ENCODE data around the gene CRIM1.

CRIM1 gene

GRCh38 chr2:36561237-36561944 is 205.8 kb downstream of the CRIM1 start:
- no peak for DNase-seq

GRCh38 chr2:36562240-36562639 is 206.7 kb downstream of the CRIM1 start:
- no peak for DNase-seq

GRCh38 chr2:36562973-36563532 is 207.5 kb downstream of the CRIM1 start:
- no peak for DNase-seq

- DNase-seq, result no peak
Measured at GRCh38 chr2:36564377-36564930, 208.9 kb downstream of the CRIM1 start.

- no peak for DNase-seq
Measured at GRCh38 chr2:36565712-36566111, 210.1 kb downstream of the CRIM1 start.

- DNase-seq, result no peak
Measured at GRCh38 chr2:36566887-36567286, 211.3 kb downstream of the CRIM1 start.

GRCh38 chr2:36567711-36568408 is 212.3 kb downstream of the CRIM1 start:
- no peak for DNase-seq

- no peak for DNase-seq
Measured at GRCh38 chr2:36568516-36569246, 213.1 kb downstream of the CRIM1 start.

- no peak for DNase-seq
Measured at GRCh38 chr2:36569267-36569856, 213.8 kb downstream of the CRIM1 start.

GRCh38 chr2:36570416-36570815 is 214.8 kb downstream of the CRIM1 start:
- DNase-seq, result no peak

GRCh38 chr2:36572054-36572718 is 216.6 kb downstream of the CRIM1 start:
- DNase-seq, result no peak

GRCh38 chr2:36572719-36573059 is 217.1 kb downstream of the CRIM1 start:
- DNase-seq, result no peak

GRCh38 chr2:36573165-36573564 is 217.6 kb downstream of the CRIM1 start:
- no peak for DNase-seq

- no peak for DNase-seq
Measured at GRCh38 chr2:36574560-36574959, 219.0 kb downstream of the CRIM1 start.

GRCh38 chr2:36577884-36578283 is 222.3 kb downstream of the CRIM1 start:
- no peak for DNase-seq

GRCh38 chr2:36578343-36579296 is 223.0 kb downstream of the CRIM1 start:
- no peak for DNase-seq

GRCh38 chr2:36579297-36579664 is 223.7 kb downstream of the CRIM1 start:
- DNase-seq, result no peak

- no peak for DNase-seq
Measured at GRCh38 chr2:36582538-36582937, 227.0 kb downstream of the CRIM1 start.

- no peak for DNase-seq
Measured at GRCh38 chr2:36582951-36583350, 227.4 kb downstream of the CRIM1 start.

GRCh38 chr2:36584148-36584794 is 228.7 kb downstream of the CRIM1 start:
- DNase-seq, result no peak

- no peak for DNase-seq
Measured at GRCh38 chr2:36586672-36587071, 231.1 kb downstream of the CRIM1 start.

Data from activated CD4-positive, alpha-beta T cell treated with anti-CD3 and anti-CD28 coated beads for 48 hours (primary cell).